GM18867 (cell line): ENCODE results near the gene GTSE1.

Source experiments
- ATAC-seq: cut with Tn5 transposase; IDR thresholded peaks from one replicate; pipeline ENCODE4 v1.9.1; 2021; ENCODE audit warnings: mild to moderate bottlenecking, moderate library complexity; ENCODE audit not compliant: unreplicated experiment

GTSE1 gene

DNA sequence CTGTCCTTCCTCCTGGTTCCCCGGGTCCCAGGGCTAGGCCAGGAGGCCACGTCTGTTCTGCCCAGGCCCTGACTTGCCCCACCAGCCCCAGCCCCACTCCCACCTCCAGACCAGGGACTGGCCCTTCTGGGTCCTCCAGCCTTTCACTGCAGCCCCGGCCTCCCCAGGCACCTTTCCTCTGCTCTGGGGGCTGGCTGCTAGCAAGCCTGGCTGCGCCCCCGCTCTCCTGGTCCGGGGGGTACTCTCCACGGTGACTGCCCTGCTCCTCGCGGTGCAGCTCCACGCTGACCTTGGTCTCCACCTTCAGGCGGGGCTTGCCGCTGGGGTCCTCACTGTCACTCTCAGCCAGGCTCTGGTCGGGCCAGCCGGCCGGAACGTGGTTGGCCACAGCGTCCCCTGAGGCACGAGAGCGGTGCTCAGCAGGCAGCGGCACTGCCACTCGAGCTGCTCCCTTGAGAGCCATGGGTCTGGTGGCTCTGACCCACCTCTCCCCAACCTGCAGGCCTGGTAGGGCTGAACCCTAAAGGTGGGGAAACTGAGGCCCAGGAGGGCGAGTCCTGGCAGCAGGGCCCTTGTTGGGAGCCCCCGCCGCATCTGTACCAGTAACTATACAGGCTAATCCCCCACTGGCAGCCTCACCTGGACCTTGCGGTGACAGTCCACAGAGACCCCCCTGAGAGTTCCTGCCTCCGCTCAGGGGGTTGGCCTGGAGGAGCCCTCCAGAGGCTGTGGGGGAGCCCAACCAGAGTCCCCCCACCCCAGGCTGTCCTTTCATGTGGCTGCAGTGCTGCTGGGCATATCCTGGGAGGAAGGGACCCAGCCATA is 67.9 kb downstream of the GTSE1 start:
- no peak for ATAC-seq

DNA sequence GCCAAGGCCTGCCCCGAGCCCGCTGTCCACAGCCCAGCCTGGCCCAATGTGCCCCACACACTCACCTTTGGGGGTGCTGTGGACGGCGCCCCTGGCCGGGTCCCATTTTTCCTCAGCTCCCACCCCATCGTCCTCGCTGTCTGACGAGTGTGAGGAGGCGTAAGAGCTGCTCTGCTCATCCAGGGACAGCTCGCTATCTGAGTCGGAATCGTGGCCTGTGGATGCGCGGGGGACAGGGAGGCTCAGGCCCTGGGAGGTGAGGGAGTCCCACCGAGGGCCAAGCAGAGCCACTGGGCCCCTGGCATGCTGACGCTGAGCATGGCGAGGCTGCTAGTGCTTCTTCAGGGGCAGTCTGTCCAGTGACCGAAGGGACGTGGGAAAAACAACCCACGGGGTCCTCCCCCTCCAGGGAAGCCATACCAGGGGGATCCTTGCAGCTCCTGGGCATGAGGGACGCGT is 68.5 kb downstream of the GTSE1 start:
- no peak for ATAC-seq

DNA sequence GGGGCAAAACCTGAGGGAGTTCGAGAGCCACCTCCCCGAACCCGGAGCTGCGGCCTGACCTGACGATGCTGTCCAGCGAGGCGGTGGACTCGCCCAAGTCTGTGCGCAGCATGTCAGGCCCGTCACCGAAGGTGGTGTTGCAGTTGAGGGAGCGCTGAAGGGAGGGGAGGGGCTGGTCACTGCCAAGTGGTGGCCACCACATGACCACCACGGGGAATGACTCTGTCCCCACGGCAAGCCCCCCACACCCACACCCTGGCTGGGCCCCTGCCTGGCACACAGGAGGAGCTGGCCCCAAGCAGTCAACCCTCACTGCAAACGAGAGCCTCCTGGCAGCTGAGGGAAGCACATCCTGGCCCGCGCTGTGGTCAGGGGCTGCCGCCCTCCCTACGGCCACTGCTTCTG is 69.7 kb downstream of the GTSE1 start:
- no peak for ATAC-seq

DNA sequence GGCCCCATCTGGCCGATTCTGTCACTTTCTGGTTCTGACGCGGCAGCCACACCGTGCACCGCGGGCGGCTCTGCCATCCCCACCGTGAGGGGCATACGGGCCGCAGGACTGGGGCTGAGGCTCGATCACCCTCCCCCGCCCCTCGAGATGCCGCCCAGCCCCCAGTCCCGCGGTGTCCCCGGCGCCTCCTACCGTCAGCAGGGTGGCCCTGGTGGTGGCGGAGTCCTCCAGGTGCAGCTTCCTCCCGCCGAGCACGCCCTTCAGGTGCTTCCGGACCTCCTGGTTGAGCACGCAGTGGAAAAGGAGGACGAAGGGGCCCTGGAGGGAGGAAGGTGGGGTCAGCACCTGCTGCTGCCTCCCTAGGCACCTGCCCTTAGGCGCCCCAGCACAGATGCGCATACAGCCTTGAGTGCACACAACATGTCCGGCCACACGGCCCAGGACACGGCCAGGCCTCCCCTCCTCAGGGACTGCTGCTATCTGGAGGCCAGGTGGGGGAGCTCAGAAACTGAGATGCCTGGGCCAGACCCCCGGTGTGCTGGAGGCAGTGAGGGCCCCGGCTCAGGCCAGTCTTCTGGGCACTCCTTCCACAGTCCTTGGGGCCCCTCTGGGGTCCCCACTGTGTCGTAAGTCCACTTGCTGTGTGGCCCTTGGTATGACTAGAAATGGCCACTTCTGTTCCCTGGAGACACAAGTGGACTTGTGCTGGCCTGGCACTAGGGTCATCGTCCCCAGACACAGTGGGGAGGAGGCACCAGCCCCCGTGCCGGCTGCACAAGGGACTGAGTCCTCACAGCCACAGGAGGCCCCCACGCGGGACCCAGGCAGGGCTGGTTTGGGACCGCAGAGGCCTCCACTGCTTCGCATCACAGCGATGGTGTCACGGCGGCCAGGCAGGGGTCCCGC is 70.4 kb downstream of the GTSE1 start:
- no peak for ATAC-seq

DNA sequence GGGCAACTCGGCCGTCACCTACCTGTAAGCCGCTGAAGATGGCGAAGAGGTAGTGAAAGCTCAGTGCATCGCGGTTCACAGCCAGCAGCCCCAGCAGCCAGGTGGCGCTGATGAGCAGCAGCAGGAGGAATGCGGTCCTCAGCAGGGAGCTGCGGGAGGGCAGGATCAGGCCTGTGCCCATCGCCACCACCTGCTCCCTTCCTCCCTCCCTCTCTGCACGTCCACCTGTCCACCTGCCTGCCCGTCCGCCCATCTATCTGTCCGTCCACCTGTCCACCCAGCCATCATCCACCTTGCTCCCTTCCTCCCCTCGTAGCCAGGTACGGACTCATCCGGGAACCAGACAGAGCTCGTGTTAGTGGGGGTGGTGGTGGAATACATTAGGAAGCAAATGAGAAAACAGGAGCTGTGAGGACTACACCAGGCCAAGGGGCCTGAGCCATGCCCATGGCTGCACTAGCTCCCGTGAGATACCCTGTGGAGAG is 71.1 kb downstream of the GTSE1 start:
- no peak for ATAC-seq

DNA sequence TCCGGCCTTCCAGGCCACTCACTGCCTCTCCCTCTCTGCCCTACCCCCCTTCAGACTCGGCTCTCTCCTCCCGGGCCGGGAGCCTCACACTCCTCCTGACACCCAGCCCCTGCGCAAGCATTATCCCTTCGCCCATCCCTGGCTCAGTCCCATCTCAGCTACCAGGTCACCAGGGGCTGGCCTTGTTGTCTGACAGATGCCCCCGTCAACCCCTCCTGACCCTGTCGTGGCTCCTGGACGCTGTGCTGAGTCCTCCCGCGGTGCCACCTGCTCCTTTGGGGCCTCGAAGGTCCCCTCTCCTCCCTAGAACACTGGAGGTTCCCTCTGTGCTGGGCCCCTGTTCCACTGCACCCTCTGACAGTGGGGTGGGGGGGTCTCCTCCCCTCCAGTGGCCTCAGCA is 71.8 kb downstream of the GTSE1 start:
- no peak for ATAC-seq

DNA sequence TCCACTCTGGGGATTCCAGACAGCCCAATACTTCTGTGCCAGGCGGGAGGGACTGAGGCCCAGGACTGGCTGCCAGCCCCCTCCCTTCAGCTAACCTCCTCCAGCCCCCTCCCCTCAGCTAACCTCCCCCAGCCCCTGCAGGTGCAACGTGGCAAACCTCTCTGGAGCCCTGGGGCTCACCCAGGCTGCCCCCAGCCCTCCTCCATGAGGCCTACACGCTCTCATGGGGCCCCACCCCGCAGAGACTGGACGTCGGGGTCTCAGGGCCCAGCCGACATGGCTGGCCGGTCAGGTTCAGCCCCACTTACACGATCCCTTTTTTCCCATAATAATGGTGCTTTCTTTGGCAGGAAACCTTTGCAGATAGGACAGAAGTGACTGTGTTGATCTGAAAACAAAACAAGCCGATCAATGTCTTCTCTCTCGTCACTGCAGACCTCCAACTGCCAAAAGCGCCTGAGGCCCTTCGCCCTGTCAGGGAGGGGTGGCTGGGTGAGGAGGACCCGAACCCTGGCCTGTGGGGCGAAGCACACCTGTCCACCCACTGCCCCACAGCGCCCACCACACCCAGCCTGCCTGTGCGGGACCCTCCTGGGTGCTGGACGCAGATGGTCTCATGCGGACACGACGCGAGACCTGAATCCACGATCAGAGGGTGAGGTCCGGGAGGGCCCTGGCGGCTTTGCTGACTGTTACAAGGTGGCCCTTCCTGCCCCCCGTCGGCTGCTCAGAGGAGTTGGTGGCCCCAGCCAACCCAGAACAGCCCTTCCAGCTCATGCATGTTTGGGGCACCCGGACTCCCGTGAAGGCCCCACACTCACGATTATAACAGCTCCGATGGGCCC is 72.4 kb downstream of the GTSE1 start:
- no peak for ATAC-seq

DNA sequence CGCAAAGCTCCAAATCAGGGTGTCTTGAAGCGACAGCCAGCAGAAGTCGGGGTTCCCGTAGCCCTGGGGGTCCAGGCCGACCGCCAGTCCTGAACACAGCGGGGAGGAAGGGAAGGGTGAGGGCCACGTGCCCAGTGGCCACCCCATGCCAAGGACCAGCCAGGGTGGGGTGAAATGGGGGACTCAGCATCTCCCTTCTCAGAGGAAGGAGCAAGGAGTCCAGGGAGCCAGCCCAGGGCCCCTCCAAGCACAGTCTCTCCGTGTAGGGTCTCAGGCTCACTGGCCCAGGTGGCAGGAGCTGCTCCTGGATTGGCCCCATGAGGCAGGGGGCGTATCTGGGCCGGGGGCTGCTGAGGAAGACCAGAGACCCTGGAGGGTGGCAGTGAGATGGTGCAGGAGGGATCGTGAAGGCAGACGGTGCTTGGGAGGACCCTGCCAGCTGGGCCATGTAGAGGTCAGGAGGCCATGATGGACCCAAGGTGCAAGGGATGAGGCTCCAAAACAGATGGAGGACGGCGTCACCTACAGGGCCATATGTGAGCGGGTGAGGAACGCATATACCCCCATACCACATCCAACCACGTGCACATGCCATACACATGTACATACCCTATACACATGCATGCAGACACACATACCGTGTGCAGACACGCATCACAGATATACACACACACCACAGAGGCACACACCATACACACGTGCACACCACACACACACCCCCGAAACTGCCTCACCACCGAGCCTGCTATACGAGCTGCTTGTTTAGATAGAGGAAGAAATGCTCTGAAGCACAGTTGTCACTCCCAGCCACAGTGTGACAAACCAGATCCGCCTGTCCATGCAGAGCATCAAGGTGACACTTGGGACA is 73.3 kb downstream of the GTSE1 start:
- no peak for ATAC-seq

DNA sequence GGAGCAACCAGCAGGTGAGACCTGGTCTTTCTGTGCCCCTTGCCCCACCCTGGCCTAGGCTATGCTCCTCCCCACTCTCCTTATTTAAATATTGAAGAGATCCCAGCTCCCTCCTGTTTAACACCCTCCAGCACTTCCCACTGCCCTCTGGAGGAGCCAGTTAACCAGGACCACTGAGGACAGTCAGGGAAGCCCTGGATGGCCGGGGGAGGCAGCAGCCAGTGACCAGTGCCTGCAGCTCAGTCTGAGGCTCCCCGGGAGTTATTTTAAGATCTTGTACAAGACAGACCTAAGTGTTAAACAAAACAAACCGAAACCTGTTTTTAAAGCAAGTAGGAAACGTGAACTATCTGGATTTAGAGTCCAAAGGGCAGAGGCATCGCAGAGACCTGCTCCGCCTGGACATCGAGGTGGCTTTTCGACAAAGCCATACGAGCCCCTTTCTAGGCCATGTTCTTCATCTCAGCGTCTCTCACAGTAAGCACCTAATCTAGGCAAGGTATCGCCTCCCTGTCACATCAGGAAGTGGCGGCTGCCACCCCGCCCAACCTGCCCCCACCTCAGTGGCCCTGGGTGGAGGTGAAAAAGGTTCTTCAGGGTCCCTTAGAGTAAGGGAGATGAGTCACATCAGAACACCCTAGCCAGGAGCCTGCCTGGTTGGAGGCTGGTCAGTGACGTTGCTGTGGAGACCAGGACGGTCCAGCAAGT is 74.1 kb downstream of the GTSE1 start:
- ATAC-seq: no peak

DNA sequence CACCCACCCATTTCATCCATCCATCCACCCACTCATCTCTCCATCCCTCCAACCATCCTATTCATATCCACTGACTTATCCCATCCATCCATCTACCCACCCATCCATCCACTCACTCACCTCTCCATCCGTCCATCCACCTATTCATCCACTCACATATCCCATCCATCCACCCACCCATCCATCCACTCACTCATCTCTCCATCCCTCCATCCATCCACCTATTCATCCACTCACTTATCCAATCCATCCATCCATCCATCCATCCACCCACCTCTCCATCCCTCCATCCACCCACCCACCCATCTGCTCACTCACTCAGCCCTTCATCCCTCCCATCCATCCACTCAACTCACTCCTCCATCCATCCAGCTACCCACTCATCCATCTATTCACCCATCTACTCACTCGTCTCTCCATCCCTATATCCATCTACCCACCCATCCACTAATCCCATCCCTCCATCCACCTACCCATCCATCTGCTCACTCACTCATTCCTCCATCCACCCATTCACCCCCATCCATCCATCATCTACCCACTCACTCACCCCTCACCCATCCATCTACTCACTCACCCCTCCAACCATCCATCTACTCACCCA is 75.1 kb downstream of the GTSE1 start:
- ATAC-seq: no peak

DNA sequence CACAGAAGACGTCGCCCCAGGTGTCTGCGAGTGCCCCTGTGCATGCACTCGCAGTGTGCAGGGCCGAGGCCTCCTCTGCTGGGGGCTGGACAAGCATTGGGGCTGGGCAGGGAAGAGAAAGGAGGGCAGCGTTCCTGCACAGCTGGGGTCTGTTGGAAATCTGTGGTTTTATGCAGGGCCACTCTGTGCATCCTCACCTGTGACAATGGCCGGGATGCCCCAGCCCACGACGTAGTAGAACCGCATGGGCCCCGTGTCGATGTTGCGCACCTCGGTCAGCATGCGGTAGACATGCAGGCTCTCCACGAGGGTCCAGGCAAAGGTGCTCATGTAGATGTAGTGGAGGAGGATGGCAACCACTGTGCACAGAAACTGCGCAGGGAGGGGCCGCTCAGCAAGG is 76.0 kb downstream of the GTSE1 start:
- ATAC-seq: no peak

DNA sequence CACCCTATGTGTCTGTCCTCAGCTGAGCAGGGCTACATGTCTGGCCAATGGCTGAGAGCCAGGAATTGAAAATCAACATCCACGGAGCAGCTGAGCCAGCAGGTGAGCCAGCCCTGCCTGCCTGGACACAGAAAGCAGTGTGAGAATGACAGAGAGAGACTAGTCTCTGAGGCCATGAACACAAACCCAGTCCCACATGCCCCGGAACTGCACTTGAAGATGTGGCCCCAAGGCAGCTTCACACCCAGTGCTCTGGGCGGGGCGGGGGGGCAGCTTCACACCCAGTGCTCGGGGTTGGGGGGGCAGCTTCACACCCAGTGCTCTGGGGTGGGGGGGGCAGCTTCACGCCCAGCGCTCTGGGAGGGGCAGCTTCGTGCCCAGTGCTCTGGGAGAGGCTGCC is 76.5 kb downstream of the GTSE1 start:
- no peak for ATAC-seq

DNA sequence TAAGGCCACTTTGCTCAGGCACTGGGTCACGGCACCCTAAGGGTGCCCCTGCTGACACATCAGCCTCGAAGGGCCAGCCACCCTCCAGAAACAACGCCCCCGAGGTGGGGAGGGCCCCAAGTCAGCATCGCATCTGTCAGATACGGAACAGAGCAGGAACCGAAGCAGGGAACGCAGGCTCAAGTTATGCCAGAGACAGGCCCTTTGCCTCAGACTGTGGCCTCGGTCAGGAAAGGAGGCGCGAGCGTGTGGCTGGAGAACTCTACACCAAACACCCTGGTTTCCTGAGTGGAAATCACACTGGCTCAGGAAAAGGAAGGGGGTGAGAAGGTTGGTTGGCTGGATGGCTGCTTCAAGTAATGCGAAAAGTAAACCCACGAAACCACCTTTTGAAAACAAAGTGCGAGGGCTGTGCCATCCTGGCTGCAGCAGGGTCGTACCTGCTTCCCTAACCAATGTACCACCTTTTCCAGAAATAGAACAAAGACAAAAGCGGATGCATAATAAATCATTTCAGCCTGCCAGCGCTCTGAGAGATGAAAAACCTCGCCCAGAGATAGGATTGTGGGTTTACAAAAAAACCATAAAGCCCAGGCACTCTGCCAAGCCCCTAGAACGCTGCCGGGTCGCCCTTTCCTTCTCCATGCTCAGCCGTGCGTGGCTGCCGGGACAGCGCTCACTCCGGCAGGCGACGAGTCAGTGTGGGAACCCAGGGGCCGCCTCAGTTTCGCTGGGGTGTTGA is 77.4 kb downstream of the GTSE1 start:
- ATAC-seq: no peak

DNA sequence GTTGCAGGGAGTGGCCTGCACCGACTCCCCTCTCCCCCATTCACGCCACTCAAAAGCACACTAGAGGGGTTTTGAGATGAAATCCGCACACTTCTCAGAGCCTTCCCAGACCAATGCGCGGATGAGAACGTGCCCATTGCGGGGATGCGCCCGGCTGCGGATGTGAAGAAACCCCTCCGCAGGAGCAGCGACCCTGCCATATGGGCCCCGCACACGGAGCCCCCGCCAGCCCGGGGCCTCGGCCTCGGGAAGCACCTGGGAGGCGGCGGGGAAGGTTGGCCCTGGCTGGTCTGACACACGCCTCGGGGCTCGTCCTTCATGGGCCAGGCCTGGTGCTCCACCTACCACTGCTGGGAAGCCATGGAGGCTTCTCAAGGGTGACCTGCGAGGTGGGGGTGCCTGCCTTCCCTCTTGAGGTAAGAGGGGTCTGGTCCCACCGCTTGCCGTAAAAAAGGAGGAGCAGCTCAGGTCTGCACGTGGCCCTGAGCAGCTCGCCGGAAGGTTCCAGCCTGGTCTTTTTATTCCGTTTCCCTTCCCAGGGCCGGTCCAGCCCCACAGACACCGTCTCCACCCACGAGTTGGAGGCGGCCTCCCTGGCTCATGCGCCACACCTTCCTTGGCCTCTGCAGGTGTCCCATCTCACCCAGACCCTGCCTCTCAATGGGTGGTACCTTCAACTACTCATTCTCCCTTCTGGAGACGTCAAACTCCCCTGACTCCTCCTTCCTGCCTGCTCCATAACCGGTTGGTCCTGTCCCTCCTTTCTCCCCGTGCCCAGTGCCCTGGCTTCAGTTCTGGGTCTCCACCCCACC is 78.2 kb downstream of the GTSE1 start:
- no peak for ATAC-seq

DNA sequence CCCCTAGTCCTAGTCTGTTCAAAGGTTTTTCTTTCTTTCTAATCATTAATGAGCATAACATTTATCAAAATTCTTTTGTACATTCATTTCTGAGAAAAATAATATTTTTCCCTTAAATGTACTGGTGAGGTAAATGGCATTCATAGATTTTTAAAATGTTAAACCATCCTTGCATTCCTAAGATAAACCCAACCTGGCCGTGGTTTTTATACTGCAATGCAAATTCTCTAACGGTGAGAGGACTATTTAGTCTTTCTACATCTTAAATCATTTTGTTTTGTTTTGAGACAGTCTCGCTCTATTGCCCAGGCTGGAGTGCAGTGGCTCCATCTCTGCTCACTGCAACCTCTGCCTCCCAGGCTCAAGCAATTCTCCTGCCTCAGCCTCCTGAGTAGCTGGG is 79.4 kb downstream of the GTSE1 start:
- ATAC-seq: no peak

DNA sequence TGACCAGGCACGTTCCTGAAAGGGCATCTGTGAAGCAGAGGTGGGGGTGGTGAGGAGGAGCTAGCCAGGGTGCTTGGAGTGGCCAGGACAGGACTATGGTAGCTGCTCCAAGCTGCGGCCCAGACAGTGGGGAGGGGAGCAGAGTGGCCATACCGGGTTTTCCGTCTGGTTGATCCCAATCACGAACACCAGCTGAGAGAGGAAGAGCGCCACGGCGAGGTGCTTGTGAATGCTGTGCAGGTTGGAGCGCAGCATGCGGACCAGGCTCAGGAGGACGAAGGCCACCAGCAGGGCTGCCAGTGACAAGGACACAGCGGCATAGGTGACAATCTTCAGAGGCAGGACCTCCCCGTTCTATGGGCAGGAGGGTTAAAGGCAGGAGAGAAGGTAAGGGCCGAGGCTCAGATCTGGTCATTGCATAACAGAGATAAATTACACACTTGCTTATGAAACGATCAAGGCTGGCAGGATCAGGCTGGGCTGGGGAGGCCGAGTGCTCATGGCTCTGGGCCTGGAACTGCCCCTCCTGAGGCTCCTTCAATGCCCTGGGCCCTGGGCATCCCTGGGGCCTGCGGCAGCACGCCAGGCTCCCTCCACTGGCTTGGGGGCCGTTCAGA is 80.3 kb downstream of the GTSE1 start:
- ATAC-seq: no peak
